ENCODE results near the gene PEPD.
A peak's percentile ranks its signal among the peaks of the same experiment; 100 is the strongest.

The PEPD gene

DNA sequence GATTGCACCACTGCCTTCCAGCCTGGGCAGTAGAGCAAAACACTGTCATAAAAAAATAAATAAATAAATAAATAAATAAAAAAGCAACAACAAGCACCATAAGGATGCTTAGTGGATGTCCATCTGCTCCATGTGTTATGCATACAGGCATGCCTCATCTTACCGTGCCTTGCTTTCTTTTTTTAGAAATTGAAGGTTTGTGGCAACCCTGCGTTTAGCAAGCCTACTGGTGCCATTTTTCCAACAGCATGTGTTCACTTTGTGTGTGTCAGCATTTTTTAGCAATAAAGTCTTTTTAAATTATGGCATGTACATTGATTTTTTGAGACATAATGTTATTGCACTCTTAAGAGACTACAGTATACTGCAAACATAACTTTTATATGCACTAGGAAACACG lies 68.3 kb downstream of the PEPD start:
- no peak for DNase-seq

DNA sequence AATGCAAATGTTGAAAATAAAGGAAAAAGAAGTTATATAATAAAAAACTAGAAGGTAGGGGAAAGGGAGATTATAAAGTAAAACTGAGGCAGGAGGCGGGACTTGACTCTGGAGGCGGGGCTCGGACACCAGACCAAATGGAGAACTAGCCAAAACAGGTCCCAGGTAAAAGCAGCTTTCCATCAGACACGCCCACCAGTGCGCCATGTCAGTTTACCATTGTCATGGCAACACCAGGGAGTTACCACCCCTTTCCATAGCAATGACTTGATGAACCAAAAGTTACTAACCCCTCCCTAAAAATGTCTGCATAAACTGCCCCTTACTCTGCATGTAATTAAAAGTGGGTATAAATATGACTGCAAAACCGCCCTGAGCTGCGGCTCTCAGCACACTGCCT lies 70.9 kb downstream of the PEPD start:
- DNase-seq = no peak

DNA sequence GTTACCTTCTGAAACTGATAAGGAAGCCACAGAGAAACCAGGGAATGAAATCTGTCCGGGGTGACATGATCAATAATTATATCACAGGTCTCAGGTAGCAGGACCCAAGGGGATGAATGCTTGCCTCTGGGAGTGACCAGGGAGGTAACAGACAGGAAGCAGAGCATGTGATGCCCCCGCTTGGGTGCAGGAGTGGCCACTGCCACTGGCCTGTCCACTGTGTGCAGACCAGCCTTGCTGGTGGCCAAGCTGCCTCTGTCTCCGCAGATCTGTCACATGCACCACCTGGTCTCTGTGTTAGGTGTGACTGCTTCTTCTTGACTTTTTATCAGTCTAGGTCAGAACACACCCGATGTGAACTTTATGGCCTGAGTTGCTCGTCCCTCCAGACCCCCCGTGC lies 71.8 kb downstream of the PEPD start:
- no peak for DNase-seq

DNA sequence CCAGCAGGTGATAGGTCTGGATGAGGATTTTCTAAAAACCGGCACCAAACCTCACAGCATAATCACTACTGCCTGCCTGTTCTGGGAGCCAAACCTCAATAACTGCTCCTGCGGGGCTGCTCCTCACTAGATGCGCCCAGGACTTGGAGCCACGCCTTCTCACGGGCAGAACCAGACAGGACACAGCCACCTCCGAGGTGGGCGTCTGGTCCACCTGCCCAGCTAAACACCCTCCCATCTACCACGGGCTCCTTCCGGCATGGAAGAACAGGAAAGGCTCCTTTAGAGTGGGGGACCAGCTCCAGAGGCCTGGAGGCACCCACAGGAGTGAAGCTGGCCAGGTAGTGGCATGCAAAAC lies 73.5 kb downstream of the PEPD start:
- DNase-seq = no peak

DNA sequence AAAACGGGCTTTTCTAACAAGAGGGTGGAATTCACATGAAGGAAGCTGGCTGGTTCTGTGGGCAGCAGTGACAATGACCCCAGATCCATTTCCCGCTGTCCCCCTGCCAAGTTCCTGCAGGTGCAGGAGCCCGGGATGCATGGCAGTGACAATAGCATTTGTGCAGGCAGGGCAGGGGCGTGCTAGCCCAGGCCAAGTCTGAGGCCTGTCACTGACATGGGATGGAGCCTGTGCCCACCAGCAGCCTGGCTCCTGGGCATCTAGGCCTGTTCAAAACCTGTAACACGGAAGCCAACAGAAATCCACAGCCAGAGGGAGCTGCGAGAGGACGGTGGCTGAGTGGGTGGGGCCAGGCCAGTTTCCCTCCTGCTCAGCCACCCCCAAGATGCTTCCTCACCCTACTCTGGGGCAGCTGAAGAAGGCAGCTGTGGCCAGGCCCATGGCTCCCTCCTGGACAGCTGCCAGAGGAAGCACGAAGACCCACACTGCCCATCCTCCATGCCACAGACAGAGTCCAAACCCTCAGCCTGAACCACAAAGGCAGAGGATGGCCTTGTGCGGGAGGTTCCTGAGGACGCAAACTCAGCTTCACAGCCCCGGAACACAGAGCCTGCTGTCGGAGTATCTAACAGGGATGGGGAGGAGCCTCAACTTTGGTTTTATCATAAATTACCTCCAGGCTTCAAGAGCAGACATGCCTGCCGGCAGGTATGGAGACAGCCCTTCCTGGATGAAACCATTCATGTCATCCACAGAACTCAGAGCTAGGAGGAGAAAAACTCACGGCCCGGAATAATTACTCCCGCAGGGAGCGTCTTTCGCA lies 74.0 kb downstream of the PEPD start:
- DNase-seq = no peak

DNA sequence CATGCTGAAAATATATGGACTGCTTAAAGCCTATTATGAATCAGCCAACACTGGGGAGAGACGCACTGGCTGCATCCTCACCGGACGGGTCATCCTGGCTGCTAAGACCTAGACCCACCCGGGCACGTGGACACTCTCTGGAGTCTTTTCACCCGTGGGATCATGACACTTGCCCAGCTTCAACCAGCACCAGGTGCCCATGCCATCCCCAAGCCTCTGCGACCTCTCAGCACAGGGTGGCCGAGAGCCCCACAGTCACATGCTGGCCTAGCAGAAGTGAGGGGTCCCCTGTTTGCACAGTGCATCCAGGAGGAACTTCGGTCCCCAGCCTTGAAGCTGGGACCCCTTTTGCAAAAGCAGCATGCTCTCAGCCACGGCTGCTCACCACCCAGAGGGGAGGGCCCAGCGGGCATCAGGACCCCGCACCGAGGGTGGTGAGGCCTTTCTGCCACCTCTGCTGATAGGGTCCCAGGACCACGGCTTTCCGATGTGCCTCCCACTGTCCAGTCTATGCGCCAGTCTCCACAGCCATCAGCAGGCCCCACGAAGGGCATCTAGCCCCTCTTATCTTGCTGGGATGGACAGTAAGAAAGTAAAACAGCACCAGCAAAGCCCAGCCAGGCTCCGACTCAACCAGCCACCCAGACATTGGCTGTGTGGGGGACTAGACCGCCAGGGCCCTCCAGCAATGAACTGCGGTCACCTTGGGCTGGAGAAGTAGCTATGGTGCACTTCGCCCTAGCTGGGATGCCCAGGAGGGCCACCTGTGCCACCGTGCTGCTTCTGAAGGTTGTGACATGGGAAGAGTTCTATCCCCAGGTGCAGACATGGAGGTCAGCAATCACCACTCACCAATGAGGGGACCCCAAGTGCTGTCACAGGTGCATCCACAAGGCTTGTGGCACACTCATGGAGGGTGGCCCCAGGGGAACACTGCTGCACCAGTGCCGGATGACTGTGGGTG lies 75.0 kb downstream of the PEPD start:
- no peak for DNase-seq

DNA sequence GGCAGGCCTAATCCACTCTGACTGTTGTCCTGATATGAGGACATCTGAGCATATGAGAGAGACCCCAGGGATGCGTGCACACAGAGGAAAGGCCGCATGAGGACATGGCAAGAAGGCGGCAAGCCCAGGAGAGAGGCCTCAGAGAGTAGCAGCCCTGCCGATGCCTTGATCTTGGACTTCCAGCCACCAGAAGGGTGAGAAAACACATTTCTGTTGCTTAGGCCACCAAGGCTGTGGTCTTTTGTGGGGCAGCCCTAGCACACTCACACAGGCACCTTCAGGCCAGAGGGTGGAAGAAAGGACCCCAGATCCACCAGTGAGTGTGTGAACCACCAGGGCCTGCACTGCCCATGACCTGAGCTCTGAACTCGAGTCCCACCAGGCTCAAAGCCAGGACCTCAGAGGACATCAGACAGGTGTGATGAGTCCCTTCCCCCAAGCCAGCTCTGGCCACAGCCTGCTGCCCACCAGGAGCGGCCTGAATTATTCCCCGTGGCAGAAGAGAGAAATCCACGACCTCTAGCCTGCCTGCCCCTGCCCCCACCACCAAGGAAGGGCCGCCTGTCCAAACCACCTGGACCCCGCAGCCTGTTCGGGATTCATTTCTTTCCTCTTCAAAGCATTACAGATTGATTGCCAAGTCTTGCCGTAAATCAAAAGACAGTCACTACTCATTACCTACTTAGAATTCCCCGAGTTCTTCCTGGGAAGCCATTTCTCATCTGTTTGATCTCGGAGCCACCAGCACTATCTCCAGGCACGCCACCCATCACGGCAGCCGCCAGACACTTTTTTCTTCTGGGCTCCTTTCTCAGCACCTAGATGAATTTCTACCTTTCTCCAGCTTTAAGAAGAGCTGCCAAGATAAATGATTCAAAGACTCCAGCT lies 75.9 kb downstream of the PEPD start:
- DNase-seq = no peak

DNA sequence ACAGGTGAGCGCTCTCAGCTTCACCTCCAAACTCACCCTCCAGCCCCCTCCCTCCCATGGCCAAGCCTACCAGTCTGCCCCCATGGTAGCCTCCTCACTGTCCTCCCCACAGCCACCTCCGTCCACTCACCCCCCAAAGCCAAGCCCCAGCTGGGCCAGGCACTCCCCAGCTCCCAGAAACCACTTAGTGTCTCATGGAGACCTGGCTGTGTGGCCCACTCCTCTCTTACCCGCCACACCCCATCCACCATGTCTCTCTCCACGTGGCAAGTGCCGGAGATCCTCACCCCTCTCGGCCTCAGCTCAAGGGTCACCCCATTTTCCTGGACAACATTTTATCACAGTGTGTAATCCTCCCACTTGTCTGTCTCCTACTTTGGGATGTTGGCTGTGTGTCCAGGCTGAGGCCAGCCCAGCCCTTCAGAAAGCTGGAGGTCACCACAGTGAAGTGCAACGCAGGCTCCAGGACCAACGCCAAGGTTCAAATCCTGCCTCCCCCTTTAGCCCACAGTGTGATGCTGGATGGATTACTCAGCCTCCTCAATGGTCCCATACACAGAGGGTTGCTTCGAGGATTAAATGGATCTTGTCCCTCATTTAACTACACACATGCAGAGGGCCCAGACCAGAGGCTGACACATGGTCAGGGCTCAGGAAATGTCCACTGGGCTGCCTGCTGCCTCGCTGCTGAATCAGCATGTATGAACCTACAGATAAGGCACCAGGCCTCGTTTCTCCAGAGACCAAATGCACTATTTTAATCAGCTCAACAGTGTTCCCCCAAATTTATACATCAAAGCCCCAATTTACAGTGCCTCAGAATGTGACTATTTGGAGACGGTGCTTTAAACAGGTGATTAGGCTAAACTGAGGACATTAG lies 76.8 kb downstream of the PEPD start:
- no peak for DNase-seq

DNA sequence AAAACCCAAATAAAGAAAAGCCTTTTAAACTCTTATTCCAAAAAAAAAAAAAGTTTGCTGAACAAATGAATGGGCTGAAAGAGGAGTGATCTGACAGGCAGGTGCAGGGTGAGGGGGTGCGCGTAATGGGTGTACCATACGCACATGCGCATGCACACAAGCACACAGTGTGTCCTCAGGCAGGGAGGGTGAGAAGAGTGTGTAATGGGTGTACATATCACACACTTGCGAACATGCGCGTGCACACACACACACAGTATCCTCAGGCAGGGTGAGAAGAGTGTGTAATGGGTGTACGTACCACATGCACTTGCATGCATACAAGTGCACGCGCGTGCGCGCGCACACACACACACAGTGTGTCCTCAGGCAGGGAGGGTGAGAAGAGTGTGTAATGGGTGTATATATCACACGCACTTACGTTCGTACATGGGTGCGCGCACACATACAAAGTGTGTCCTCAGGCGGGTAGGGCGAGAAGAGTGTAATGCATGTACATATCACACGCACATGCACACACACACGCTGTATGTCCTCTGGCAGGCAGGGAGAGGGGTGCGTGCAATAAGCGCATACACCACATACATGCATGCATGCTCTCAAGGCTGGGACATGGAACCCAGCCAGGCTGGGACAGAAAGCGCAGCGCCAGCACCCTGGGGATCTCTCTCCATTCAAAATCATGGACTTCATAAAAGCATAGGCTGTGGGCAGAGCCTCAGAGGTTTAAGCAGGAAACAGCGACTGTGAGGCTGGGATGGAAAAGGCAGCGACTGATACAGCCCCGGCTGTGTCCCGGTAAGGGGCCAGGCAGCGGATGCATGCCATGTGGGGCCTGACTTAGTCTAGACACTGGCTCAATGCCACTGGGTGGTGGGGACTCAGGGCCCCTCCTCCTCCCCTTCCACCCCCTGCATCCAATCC lies 77.7 kb downstream of the PEPD start:
- DNase-seq = no peak

DNA sequence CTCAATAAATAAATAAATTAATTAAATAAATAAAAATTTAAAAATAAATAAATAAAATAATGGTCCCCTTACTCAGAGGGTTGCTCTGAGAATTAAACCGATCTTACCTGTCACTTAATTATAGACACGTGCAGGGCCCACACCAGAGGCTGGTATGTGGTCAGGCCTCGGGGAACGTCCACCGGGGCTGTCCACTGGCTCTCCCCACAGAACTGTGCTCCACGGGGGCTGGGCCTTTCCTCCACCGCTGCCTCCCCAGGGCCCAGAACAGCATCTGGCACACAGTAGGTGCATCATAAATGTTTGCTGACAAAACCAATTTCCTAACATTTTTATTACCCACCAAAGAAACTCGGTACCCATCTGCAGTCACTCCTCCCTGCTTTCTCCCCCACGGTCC lies 78.9 kb downstream of the PEPD start:
- DNase-seq = no peak

DNA sequence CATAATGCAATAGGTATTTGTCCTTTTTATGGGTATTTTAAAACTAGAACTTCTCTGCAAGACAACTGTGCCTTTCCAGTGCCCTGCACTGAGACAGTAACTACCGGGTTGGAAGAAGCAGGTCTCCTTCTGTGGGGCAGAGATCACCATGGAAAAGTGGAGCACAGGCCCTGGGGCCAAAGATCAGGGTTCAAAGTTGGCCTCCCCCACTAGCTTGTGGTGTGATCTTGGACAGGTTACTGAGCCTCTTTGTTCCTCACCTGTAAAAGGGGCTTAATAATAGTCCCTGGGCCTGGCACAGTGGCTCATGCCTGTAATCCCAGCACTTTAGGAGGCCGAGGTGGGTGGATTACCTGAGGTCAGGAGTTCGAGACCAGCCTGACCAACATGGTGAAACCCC lies 79.8 kb downstream of the PEPD start:
- no peak for DNase-seq

DNA sequence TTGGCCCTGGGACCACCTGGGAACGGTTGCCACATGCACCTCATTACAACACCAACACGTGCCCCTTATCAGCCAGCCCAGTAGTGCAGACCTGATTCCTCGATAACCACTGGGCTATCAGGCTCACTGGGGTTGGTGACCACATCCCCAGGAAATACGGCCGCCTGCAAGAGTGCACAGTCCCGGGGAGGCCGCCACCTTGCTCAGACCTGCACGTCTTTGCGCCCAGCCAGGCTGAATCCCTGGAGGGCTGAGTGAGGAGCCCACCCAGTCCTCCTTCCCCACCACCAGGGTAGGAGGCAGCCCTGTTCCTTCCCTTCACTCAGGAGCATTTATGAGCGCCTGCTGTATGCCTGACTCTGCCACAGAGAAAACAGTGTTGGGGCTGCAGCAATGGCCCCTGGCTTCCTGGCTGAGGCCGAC lies 80.3 kb downstream of the PEPD start:
- DNase-seq = no peak

DNA sequence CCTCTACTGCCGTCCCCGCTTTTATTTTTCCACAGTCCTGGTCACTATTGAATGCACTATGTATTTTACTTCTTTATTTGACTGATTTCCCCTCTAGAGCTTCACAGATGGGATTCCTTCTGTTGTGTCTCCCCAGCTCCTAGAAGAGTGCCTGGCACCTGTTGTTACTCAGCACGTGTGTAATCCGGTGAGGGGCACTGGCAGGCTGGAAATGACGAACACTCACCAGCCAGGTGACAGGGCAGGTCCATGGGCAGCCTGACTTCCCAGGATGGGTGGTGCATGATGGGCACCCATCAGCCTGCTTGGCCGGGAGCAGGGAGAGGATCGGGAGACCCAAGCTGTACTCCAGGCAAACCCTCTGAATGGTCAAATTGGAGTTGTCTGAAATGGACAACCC lies 80.9 kb downstream of the PEPD start:
- DNase-seq = no peak

DNA sequence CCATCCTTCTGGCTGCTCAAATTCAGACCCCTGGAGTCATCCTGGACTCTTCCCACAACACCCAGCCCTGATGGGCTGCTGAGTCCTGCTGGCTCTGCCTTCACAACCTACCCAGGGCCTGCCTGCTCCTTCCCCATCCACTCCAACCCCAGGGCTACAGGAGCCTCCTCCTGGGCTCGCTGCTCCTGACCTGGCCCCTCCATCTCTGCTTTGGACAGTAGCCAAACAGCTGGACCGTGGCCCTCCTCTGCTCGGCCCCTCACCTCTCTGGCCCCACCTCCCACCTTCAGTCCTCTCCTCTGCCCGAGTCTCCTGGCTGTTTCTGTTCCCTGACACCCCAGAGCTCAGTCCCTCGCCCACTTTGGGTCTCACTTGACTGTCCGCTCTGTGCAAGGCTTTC lies 81.3 kb downstream of the PEPD start:
- DNase-seq = no peak

DNA sequence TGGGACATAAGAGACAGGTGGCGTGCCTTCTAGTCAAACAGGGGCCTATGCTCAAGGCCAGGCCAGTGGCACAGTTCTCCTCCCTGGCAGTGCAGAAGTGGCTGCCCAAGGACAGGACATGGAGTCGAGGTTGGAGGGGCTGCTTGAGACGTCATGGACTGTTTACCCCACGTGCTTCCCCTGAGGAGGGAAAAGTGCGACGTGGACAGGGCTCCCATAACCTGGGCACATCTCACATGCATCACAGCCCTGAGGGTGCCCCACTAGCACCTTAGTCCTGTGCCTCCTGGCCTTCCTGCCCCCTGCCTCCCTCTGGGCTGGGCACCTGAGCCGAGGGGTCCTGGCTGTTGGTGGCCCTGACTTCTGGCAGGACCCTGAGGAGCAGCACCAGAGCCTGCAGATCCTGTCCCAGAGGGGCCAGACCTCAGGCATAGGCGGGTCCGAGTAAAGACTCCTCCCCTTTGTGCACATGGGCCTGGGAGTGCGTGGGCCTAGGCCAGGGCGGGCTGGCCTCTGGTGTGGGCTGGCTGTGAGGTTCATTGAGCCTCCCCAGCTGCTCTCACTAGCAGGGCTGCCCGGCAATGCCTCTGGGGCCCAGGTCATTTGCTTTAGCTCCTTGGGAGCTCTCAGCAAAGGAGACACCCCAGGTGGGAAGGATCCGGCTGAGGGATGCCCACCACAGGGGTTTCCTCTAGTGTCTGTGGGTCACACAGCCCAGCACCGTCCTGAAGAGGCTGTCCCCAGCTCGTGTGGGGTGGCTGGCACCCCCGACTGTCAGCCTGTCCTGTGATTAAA lies 82.4 kb downstream of the PEPD start:
- no peak for DNase-seq

DNA sequence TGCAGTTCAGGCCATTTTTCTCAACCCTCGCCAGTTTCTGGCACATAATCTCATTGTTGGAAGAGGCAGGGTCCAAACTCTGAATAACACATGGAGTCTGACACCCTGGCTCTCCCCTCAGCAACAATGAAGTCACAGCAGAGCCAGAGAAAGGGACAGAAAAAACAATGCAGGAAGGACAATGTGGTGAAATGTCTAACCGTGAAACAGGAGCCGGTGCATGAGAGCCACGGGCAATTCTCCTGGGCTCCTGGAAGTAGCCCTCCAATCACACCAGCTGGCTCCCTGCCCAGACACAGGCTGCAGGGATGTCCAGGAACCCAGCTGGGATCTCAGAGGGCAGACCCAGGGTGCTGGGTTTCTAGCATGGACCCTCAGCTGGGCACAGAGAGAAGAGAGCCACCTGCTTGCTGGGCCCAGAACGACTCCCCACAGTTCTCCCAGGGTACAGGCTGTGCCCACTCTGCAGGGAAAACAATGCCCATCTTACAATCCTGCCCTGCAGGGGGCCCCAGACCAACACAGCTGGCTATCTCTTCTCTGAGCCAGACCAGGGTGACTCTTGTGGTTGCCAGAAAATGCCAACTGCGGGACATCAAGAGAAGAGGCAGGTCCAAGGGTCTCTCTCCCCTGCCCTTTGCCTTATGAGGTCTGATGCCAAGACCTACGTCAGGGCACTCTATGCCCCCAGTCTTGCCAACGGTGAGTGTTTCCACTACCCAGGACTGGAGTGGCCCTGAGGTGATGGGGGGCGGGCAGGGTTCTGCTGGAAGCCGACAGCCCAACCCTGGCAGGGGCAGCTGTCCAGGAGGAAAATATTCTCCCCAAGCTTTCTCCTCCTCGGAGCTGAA lies 83.5 kb downstream of the PEPD start:
- DNase-seq = peak; percentile 73

DNA sequence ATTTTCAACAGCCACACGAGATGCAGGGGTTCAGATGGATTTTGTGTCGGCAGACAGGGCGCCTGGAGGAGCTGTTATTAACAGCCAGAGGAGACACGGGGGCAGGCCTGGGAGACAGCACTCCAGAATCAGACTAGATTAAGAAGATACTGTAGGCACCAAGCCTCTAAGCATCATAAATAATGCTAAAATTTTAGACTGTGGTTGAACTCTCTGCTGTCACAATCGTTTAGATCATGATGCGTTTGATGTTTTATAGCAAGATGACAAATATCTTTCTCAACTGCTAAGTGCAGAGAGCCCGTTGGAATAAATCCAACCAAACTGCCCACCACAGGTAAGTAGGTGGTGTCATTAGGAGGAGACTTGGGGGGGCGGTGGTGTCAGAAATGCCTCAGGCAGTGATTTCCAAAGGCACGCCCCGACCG lies 84.2 kb downstream of the PEPD start:
- DNase-seq = no peak

DNA sequence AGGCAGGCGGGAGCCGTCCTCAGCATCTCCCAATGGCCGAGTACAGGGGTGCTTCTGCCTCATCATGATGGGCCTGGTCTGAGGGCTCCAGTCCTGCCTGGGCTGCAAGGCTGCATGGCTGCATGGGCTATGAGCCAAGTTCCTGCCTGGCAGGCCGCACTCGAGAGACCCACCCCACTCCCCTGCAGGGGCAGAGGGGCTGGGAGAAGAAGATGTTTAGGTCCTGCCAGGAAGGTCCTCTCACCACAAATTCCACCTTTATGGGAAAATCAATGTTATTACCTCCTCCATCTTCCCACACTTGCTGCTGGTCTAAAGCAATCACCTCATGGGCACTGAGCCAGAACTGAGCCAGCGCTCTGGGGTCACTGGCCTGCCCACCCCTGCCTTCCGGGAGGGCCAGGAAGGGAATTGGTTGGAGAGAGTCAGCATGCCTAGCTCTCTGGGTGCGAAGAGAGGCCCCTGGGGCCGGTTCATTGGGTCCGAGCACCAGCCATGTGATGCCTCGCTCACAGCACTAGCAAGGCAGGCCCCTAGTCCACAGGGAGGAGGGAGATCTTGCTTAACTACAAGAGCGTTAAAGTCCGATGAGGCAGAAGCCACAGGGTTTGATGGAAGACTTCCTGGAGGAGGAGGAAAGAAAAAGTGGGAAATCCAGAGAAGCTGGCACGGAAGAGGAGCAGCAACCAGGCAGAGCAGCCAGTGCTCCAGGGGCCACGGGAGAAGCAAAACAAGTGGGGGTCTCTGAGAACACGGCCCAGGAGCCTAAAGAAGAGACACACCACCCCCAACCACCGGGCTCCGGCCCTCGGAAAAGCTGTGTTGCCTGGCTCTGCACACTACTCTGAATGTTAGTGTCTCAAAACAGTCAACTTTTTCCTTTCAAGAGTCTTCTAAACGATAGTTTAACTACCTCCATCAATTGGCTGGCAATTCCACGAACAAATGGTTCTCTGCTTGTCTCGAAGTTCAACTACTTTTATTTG lies 84.9 kb downstream of the PEPD start:
- no peak for DNase-seq
